HG02973 (cell line): ENCODE measurements around the gene VHLL.
A peak's percentile ranks its signal among the peaks of the same experiment; 100 is the strongest.

Source experiments
- ATAC-seq: cut with Tn5 transposase; IDR thresholded peaks from one replicate; pipeline ENCODE4 v1.9.1; 2021; ENCODE audit warnings: moderate library complexity; ENCODE audit not compliant: unreplicated experiment

The VHLL gene

GRCh38 chr1:156291226-156292061, 7.7 kb downstream of the VHLL start:
- no peak for ATAC-seq

- no peak for ATAC-seq
These were observed 9.2 kb downstream of the VHLL start for GRCh38 chr1:156289857-156290256.

GRCh38 chr1:156286061-156286460, 13.0 kb downstream of the VHLL start:
- ATAC-seq = no peak

GRCh38 chr1:156285437-156285836, 13.7 kb downstream of the VHLL start:
- ATAC-seq = no peak

- no peak for ATAC-seq
These were observed 14.3 kb downstream of the VHLL start for GRCh38 chr1:156284757-156285156.

GRCh38 chr1:156284112-156284511, 15.0 kb downstream of the VHLL start, which contains the start of gene TMEM79:
TSS of gene TMEM79 (plus strand) at chr1:156284325. CDS start at chr1:156285227, 902 bp downstream.
- no peak for ATAC-seq

GRCh38 chr1:156283521-156283920, 15.6 kb downstream of the VHLL start:
- no peak for ATAC-seq

GRCh38 chr1:156282479-156283222, 16.5 kb downstream of the VHLL start, which contains the start of gene SMG5:
TSS of gene SMG5 (minus strand) at chr1:156282825. CDS start at chr1:156282680, 145 bp downstream.
- peak; percentile 70 for ATAC-seq

- ATAC-seq = no peak
These were observed 17.2 kb downstream of the VHLL start for GRCh38 chr1:156281693-156282478.

GRCh38 chr1:156281281-156281680, 17.8 kb downstream of the VHLL start:
- peak; percentile 37 for ATAC-seq

- ATAC-seq = no peak
These were observed 19.3 kb downstream of the VHLL start for GRCh38 chr1:156279837-156280236.

- ATAC-seq = no peak
These were observed 22.1 kb downstream of the VHLL start for GRCh38 chr1:156276966-156277381.

GRCh38 chr1:156276532-156276931, 22.6 kb downstream of the VHLL start:
- no peak for ATAC-seq

GRCh38 chr1:156270314-156270713, 28.8 kb downstream of the VHLL start:
- ATAC-seq = no peak

- no peak for ATAC-seq
These were observed 30.8 kb downstream of the VHLL start for GRCh38 chr1:156268336-156268735.

- no peak for ATAC-seq
These were observed 33.1 kb downstream of the VHLL start for GRCh38 chr1:156266051-156266450.

- no peak for ATAC-seq
These were observed 35.8 kb downstream of the VHLL start for GRCh38 chr1:156263288-156263655.

GRCh38 chr1:156262461-156263287, 36.4 kb downstream of the VHLL start:
- ATAC-seq = no peak

- no peak for ATAC-seq
These were observed 38.2 kb downstream of the VHLL start for GRCh38 chr1:156260896-156261295.

- no peak for ATAC-seq
These were observed 39.3 kb downstream of the VHLL start for GRCh38 chr1:156259805-156260204.
